B cell (primary cell): ENCODE data around the gene FKRP. TPM values are rescaled to one million over a fixed set of nuclear protein-coding genes. Genes with fewer than 3 reads are reported as not detected.

Experiments
- ATAC-seq: fragments of 200-7000 bp; cut with Tn5 transposase; one replicate; pipeline ENCODE4 v1.10.0; 2021; ENCODE audit warnings: low read depth, mild to moderate bottlenecking, moderate number of reproducible peaks, moderate library complexity
- CTCF ChIA-PET: fragments of 350-600 bp; sonication (Branson Sonifier 250); formaldehyde crosslinking; loops from one replicate; lab custom pipeline; 2021; ENCODE audit warnings: antibody characterized with exemption, inconsistent platforms; lab: Charles Lee
- POLR2A ChIA-PET: fragments of 350-600 bp; sonication (Branson Sonifier 250); formaldehyde crosslinking; loops from one replicate; lab custom pipeline; 2021; ENCODE audit warnings: antibody characterized with exemption; lab: Charles Lee
- DNase-seq: peaks from one replicate; pipeline ENCODE4 v3.0.0; 2013
- H2AFZ ChIP-seq: 2 replicates; pipeline ENCODE4 v1.6.1; 2012; ENCODE audit warnings: mild to moderate bottlenecking, low read depth, low read length; ENCODE audit not compliant: insufficient read depth, poor library complexity, severe bottlenecking
- H3K27ac ChIP-seq, 2 donors: 1 replicate in 1 of 2; 2 replicates in 1 of 2; pipeline ENCODE4 v1.5.1; 2012 to 2013; ENCODE audit warnings: low read length in 2 of 2, mild to moderate bottlenecking in 2 of 2, moderate library complexity in 1 of 2
- H3K27me3 ChIP-seq, 4 experiments: fragments of 200-600 bp in 1 of 4; sonication (generic) in 1 of 4; replicated peaks in 1 of 4; 1 replicate in 2 of 4; 2 replicates in 2 of 4; pipeline versions ENCODE4 v1.6.1 to v1.7.0; 2013 to 2016; ENCODE audit warnings: low read length in 3 of 4, mild to moderate bottlenecking in 2 of 4, mixed read lengths in 1 of 4, moderate library complexity in 1 of 4; ENCODE audit not compliant: insufficient read depth in 4 of 4, control insufficient read depth in 3 of 4; ENCODE audit errors: control extremely low read depth in 1 of 4
- H3K36me3 ChIP-seq, 2 experiments: replicated peaks in 1 of 2; 1 replicate in 1 of 2; 2 replicates in 1 of 2; pipeline versions ENCODE4 v1.6.1 to v1.7.1; 2013; ENCODE audit warnings: low read length in 1 of 2; ENCODE audit not compliant: insufficient read depth in 2 of 2, control insufficient read depth in 1 of 2; ENCODE audit errors: control extremely low read depth in 1 of 2, extremely low read depth in 1 of 2
- H3K4me1 ChIP-seq, 2 donors: fragments of 200-600 bp in 1 of 2; sonication (generic) in 1 of 2; 1 replicate in 1 of 2; 2 replicates in 1 of 2; pipeline versions ENCODE4 v1.5.1 to v1.6.1; 2013 to 2017; ENCODE audit warnings: low read length in 2 of 2; ENCODE audit not compliant: control insufficient read depth in 2 of 2, insufficient read depth in 2 of 2
- H3K4me2 ChIP-seq: replicated peaks from 2 replicates; pipeline ENCODE3; 2012; ENCODE audit warnings: mild to moderate bottlenecking, low read depth, low read length; ENCODE audit not compliant: poor library complexity, severe bottlenecking
- H3K4me3 ChIP-seq, 5 experiments: fragments of 200-600 bp in 1 of 5; sonication (generic) in 1 of 5; 1 replicate in 3 of 5; 2 replicates in 2 of 5; pipeline versions ENCODE4 v1.5.1 to v1.7.0; 2011 to 2016; ENCODE audit warnings: low read length in 4 of 5, mild to moderate bottlenecking in 4 of 5, low read depth in 2 of 5, control low read depth in 1 of 5, moderate library complexity in 1 of 5; ENCODE audit not compliant: insufficient read depth in 1 of 5; ENCODE audit errors: control extremely low read depth in 1 of 5, extremely low read depth in 1 of 5
- H3K79me2 ChIP-seq: fragments of 200-600 bp; sonication (generic); one replicate; pipeline ENCODE4 v1.6.0; 2016; ENCODE audit warnings: low read length; ENCODE audit not compliant: control insufficient read depth, insufficient read depth
- H3K9ac ChIP-seq: fragments of 200-600 bp; sonication (generic); 2 replicates; pipeline ENCODE4 v1.6.1; 2017; ENCODE audit warnings: mild to moderate bottlenecking, low read length, moderate library complexity
- H3K9me3 ChIP-seq, 3 donors: one replicate each; pipeline versions ENCODE4 v1.6.1 to v1.7.1; 2013; ENCODE audit warnings: low read length in 2 of 3; ENCODE audit not compliant: control insufficient read depth in 2 of 3, insufficient read depth in 1 of 3; ENCODE audit errors: control extremely low read depth in 1 of 3
- H4K20me1 ChIP-seq: 2 replicates; pipeline ENCODE4 v1.6.0; 2012; ENCODE audit warnings: mild to moderate bottlenecking, low read length; ENCODE audit not compliant: insufficient read depth, control insufficient read depth, poor library complexity, severe bottlenecking
- H3K27ac Mint-ChIP-seq: one replicate; pipeline ENCODE4 v1.8.0; 2021; ENCODE audit warnings: mixed read lengths
- H3K27me3 Mint-ChIP-seq: one replicate; pipeline ENCODE4 v1.8.0; 2021; ENCODE audit warnings: mixed read lengths
- H3K4me1 Mint-ChIP-seq: one replicate; pipeline ENCODE4 v1.8.0; 2021; ENCODE audit warnings: mixed read lengths
- H3K4me3 Mint-ChIP-seq: one replicate; pipeline ENCODE4 v1.8.0; 2021; ENCODE audit warnings: mixed read lengths
- H3K9me3 Mint-ChIP-seq: one replicate; pipeline ENCODE4 v1.8.0; 2022; ENCODE audit warnings: mixed read lengths; ENCODE audit not compliant: insufficient read depth
- EZH2 ChIP-seq: IDR thresholded peaks from 2 replicates; pipeline ENCODE4 v1.6.1; 2012; ENCODE audit warnings: borderline replicate concordance, low read depth, mild to moderate bottlenecking, moderate library complexity, low read length; ENCODE audit not compliant: insufficient read depth, poor library complexity, severe bottlenecking
- WGBS: methylation state at CpG from one replicate; pipeline ENCODE4 v1.1.5; 2013; ENCODE audit warnings: missing lambda C conversion rate; ENCODE audit not compliant: insufficient coverage; 5-methylcytosine and 5-hydroxymethylcytosine counted together
- intact Hi-C: fragments of 100-400 bp; cut with micrococcal nuclease; formaldehyde crosslinking; loops from one replicate; pipeline ENCODE4 v1.10.0; 2022
- polyA plus RNA-seq: library from polyadenylated mRNA; depleted of rRNA; stranded (reverse); fragments of >200 nt; gene quantifications from 2 replicates; pipeline ENCODE4 v1.2.3, GENCODE V29; 2012
- total RNA-seq, 2 donors: library from RNA; stranded (reverse); fragments of 120-200 nt in 1 of 2; gene quantifications; 1 replicate in 1 of 2; 2 replicates in 1 of 2; pipeline versions ENCODE4 v1.2.3 to v1.2.4, GENCODE V29; 2013 to 2022
- TF ChIP-seq, protein P1 (sequence below): fragments of 200-600 bp; IDR thresholded peaks from one replicate; pipeline ENCODE4 v1.8.0; 2022; ENCODE audit warnings: antibody characterized with exemption, mild to moderate bottlenecking

The FKRP gene
- total and polyA plus RNA-seq, 2 donors (not counting 1 experiment from before 2014, with no cell fraction given), result 30.2 to 38.8 TPM

DNA sequence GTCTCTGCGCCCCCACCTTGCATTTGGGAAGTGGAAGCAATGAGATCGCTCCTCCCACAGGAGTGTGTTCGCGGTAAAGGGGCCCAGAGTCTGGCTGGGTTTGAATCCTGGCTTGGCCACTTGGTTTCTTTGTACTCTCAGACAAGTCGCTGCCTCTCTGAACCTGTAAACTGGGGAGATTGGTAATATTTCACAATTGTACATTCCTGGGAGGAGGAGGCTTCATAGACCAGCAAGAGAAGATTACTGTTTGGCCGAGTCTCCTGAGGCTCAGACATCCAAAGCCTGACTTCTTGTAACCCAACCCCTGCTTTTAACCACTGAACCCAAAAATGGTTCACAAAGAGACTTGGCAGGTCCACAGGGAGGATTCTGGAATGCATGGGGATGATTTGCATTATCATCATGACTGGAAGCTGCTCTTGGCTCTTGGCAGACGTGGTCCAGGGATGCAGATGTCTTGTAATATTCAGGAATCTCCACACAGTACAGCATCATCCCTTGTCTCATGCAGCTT, 14.0 kb downstream of the FKRP start:
- peaks cover 8% of the 10 kb centered on the region for H3K79me2 ChIP-seq
- H2AFZ ChIP-seq, result no peak overlapping the region
- no peak overlapping the region for H3K9ac ChIP-seq
- intact Hi-C loops, result no loop called here
- H3K27ac Mint-ChIP-seq, result no peak overlapping the region
- CTCF ChIA-PET, result interaction anchor here (0.6 to 8.2 kb wide), 3 partner anchors 80 to 97 kb away, joined by 3 to 245 read pairs (median 10); no protein-coding TSS in a partner anchor
- no peak overlapping the region for H3K27ac ChIP-seq
- no peak for ATAC-seq
- no peaks in the 10 kb centered on the region for H3K9me3 ChIP-seq
- no peaks in the 10 kb centered on the region for H3K9me3 Mint-ChIP-seq
- H3K4me3 ChIP-seq, result no peak overlapping the region
- DNase-seq, result no peak
- peaks cover 0 to 5% of the 10 kb centered on the region in 2 donors for H3K4me1 ChIP-seq
- H3K27me3 Mint-ChIP-seq, result no peaks in the 10 kb centered on the region
- H4K20me1 ChIP-seq, result peaks cover 16% of the 10 kb centered on the region
- H3K4me2 ChIP-seq, result no peak overlapping the region
- no peaks in the 10 kb centered on the region for H3K36me3 ChIP-seq
- 100% methylated on average over 4 of the region's 7 CpGs for WGBS
- POLR2A ChIA-PET, result interaction anchor here (0.6 kb wide), 1 partner anchor 46 kb away, joined by 10 read pairs; no protein-coding TSS in a partner anchor
- H3K4me3 Mint-ChIP-seq, result no peak overlapping the region
- no peaks in the 10 kb centered on the region for H3K27me3 ChIP-seq
- TF ChIP-seq EZH2, result no peak
- TF ChIP-seq, protein P1, sequence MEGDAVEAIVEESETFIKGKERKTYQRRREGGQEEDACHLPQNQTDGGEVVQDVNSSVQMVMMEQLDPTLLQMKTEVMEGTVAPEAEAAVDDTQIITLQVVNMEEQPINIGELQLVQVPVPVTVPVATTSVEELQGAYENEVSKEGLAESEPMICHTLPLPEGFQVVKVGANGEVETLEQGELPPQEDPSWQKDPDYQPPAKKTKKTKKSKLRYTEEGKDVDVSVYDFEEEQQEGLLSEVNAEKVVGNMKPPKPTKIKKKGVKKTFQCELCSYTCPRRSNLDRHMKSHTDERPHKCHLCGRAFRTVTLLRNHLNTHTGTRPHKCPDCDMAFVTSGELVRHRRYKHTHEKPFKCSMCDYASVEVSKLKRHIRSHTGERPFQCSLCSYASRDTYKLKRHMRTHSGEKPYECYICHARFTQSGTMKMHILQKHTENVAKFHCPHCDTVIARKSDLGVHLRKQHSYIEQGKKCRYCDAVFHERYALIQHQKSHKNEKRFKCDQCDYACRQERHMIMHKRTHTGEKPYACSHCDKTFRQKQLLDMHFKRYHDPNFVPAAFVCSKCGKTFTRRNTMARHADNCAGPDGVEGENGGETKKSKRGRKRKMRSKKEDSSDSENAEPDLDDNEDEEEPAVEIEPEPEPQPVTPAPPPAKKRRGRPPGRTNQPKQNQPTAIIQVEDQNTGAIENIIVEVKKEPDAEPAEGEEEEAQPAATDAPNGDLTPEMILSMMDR, result no peak
- peaks cover 2% of the 10 kb centered on the region for H3K4me1 Mint-ChIP-seq

DNA sequence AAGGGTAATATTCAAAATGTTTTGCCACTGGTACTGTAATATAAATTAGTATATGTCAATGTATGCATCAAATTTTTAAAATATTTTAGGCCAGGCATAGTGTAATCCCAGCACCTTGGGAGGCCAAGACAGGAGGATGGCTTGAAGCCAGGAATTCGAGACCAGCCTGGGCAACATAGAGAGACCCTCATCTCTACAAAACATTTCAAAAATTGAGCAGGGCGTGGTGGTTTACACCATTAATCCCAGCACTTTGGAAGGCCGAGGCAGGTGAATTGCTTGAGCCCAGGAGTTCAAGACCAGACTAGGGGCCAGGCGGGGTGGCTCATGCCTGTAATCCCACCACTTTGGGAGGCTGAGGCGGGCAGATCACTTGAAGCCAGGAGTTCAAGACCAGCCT, 14.5 kb downstream of the FKRP start:
- CTCF ChIA-PET, result interaction anchor here (0.6 to 1.3 kb wide), 2 partner anchors 80 to 96 kb away, joined by 3 to 10 read pairs; no protein-coding TSS in a partner anchor
- WGBS, result 96% methylated on average over 5 of the region's 5 CpGs

More for the DNA sequence above, 14.5 kb downstream of the FKRP start:
- Histone ChIP-seq H3K9ac (no peak overlapping the region), H4K20me1 (peaks cover 16% of the 10 kb centered on the region), H3K36me3 (no peaks in the 10 kb centered on the region), H3K4me1 (peaks cover 0 to 5% of the 10 kb centered on the region in 2 donors), H3K4me3 (no peak overlapping the region), H3K79me2 (peaks cover 8% of the 10 kb centered on the region), H3K27me3 (no peaks in the 10 kb centered on the region), H3K9me3 (no peaks in the 10 kb centered on the region), H3K4me2 (no peak overlapping the region), H3K27ac (no peak overlapping the region), H2AFZ (no peak overlapping the region)
- POLR2A ChIA-PET, result no interaction called here
- no peaks in the 10 kb centered on the region for H3K27me3 Mint-ChIP-seq
- intact Hi-C loops, result no loop called here
- H3K27ac Mint-ChIP-seq, result no peak overlapping the region
- no peaks in the 10 kb centered on the region for H3K9me3 Mint-ChIP-seq
- TF ChIP-seq, protein P1, result no peak
- TF ChIP-seq EZH2, result no peak
- ATAC-seq (no peak), DNase-seq (no peak)
- peaks cover 2% of the 10 kb centered on the region for H3K4me1 Mint-ChIP-seq
- H3K4me3 Mint-ChIP-seq, result no peak overlapping the region
